NCI-H345 treated with DMSO at 0.1 percent for 48 hours (cell line): ENCODE results near the gene RPL7A.
A peak's percentile ranks its signal among the peaks of the same experiment; 100 is the strongest.
"Not testable (repeated sequence)": the region's sequence is repeated elsewhere in the genome, so short reads cannot be mapped to it uniquely, and the experiment has no call there.

Experiments used
- DNase-seq: peaks from one replicate; lab custom pipeline; 2025; ENCODE audit not compliant: unreplicated experiment; lab: John Stamatoyannopoulos, UW

RPL7A gene

GRCh38 chr9:133347985-133348717, at the start of gene RPL7A, which contains the start of gene MED22:
Gene RPL7A (plus strand): TSS chr9:133348218. CDS start chr9:133348244, 26 bp downstream.
Gene MED22 (minus strand): TSS chr9:133348131. CDS start chr9:133346662, 1,469 bp downstream.
- peak; percentile 88 for DNase-seq

GRCh38 chr9:133299996-133300395, 48.0 kb upstream of the RPL7A start:
- DNase-seq: not testable (repeated sequence)

- no peak for DNase-seq
Observed at GRCh38 chr9:133301253-133302230, 46.5 kb upstream of the RPL7A start.

GRCh38 chr9:133303266-133304157, 44.5 kb upstream of the RPL7A start:
- DNase-seq: no peak

GRCh38 chr9:133304158-133304470, 43.9 kb upstream of the RPL7A start:
- DNase-seq: no peak

GRCh38 chr9:133304477-133305377, 43.3 kb upstream of the RPL7A start:
- no peak for DNase-seq

GRCh38 chr9:133305731-133306130, 42.3 kb upstream of the RPL7A start:
- DNase-seq: no peak

- DNase-seq: no peak
Observed at GRCh38 chr9:133306242-133307204, 41.5 kb upstream of the RPL7A start.

- DNase-seq: no peak
Observed at GRCh38 chr9:133307301-133307700, 40.7 kb upstream of the RPL7A start.

GRCh38 chr9:133309608-133310007, 38.4 kb upstream of the RPL7A start:
- no peak for DNase-seq

GRCh38 chr9:133315997-133316396, 32.0 kb upstream of the RPL7A start:
- no peak for DNase-seq

GRCh38 chr9:133317551-133317950, 30.5 kb upstream of the RPL7A start:
- DNase-seq: not testable (repeated sequence)

- no peak for DNase-seq
Observed at GRCh38 chr9:133320421-133320881, 27.6 kb upstream of the RPL7A start.

- no peak for DNase-seq
Observed at GRCh38 chr9:133321411-133321935, 26.5 kb upstream of the RPL7A start.

GRCh38 chr9:133322701-133323100, 25.3 kb upstream of the RPL7A start:
- no peak for DNase-seq

- no peak for DNase-seq
Observed at GRCh38 chr9:133323211-133323610, 24.8 kb upstream of the RPL7A start.

- DNase-seq: no peak
Observed at GRCh38 chr9:133323991-133324703, 23.9 kb upstream of the RPL7A start.

GRCh38 chr9:133327021-133327420, 21.0 kb upstream of the RPL7A start:
- DNase-seq: not testable (repeated sequence)
